ENCODE measurements around the gene KLHL20. TPM values are rescaled to one million over a fixed set of nuclear protein-coding genes. Genes with fewer than 3 reads are reported as not detected.
"Not testable (repeated sequence)": the region's sequence is repeated elsewhere in the genome, so short reads cannot be mapped to it uniquely, and the experiment has no call there.

Gene KLHL20
- 23.0 and 23.4 TPM in 2 replicates for total RNA-seq

GRCh38 chr1:173714759-173715537 lies at the start of gene KLHL20:
Gene KLHL20 (plus strand): TSS chr1:173714981. CDS start chr1:173716044, 1,063 bp downstream.
- intact Hi-C loops (cut with micrococcal nuclease): loop anchor here (1.0 to 10.0 kb wide), 12 partner anchors 109 to 1934 kb away; partner anchors contain the start of genes CACYBP, CENPL, DARS2 and METTL13

GRCh38 chr1:173666646-173667045 lies 48.1 kb upstream of the KLHL20 start:
- intact Hi-C loops (cut with micrococcal nuclease): no loop called here

GRCh38 chr1:173669491-173669941 lies 45.3 kb upstream of the KLHL20 start, which contains the start of gene ANKRD45:
Gene ANKRD45 (minus strand): TSS chr1:173669851. CDS start chr1:173659418, 10,433 bp downstream.
- intact Hi-C loops (cut with micrococcal nuclease): no loop called here

GRCh38 chr1:173674496-173674895 lies 40.3 kb upstream of the KLHL20 start:
- intact Hi-C loops (cut with micrococcal nuclease): not testable (repeated sequence)

GRCh38 chr1:173680152-173680551 lies 34.6 kb upstream of the KLHL20 start:
- intact Hi-C loops (cut with micrococcal nuclease): not testable (repeated sequence)

GRCh38 chr1:173682184-173682583 lies 32.6 kb upstream of the KLHL20 start:
- intact Hi-C loops (cut with micrococcal nuclease): no loop called here

- intact Hi-C loops (cut with micrococcal nuclease): not testable (repeated sequence)
Measured at GRCh38 chr1:173683838-173684237, 30.9 kb upstream of the KLHL20 start.

GRCh38 chr1:173685121-173685520 lies 29.7 kb upstream of the KLHL20 start:
- intact Hi-C loops (cut with micrococcal nuclease): not testable (repeated sequence)

- intact Hi-C loops (cut with micrococcal nuclease): no loop called here
Measured at GRCh38 chr1:173688300-173688699, 26.5 kb upstream of the KLHL20 start.

- intact Hi-C loops (cut with micrococcal nuclease): no loop called here
Measured at GRCh38 chr1:173693238-173693637, 21.5 kb upstream of the KLHL20 start.

GRCh38 chr1:173701299-173701698 lies 13.5 kb upstream of the KLHL20 start:
- intact Hi-C loops (cut with micrococcal nuclease): not testable (repeated sequence)

GRCh38 chr1:173702736-173703135 lies 12.0 kb upstream of the KLHL20 start:
- intact Hi-C loops (cut with micrococcal nuclease): no loop called here

GRCh38 chr1:173705117-173705516 lies 9.7 kb upstream of the KLHL20 start:
- intact Hi-C loops (cut with micrococcal nuclease): no loop called here

GRCh38 chr1:173708787-173709186 lies 6.0 kb upstream of the KLHL20 start:
- intact Hi-C loops (cut with micrococcal nuclease): no loop called here

- intact Hi-C loops (cut with micrococcal nuclease): loop anchor here (1.0 to 10.0 kb wide), 6 partner anchors 154 to 1934 kb away; partner anchors contain the start of genes METTL13, MRPS14, PIGC and SUCO
Measured at GRCh38 chr1:173714441-173714758, 381 bp upstream of the KLHL20 start.

GRCh38 chr1:173715538-173715844 lies 710 bp downstream of the KLHL20 start:
- intact Hi-C loops (cut with micrococcal nuclease): loop anchor here (1.0 to 10.0 kb wide), 8 partner anchors 109 to 1935 kb away; partner anchors contain the start of genes CACYBP, CENPL, DARS2 and METTL13

GRCh38 chr1:173717238-173717637 lies 2.5 kb downstream of the KLHL20 start:
- intact Hi-C loops (cut with micrococcal nuclease): loop anchor here (5.0 to 10.0 kb wide), 2 partner anchors 970 to 1272 kb away; partner anchors contain the start of gene PIGC

GRCh38 chr1:173731331-173731730 lies 16.6 kb downstream of the KLHL20 start:
- intact Hi-C loops (cut with micrococcal nuclease): not testable (repeated sequence)

GRCh38 chr1:173733912-173734311 lies 19.1 kb downstream of the KLHL20 start:
- intact Hi-C loops (cut with micrococcal nuclease): no loop called here

- intact Hi-C loops (cut with micrococcal nuclease): not testable (repeated sequence)
Measured at GRCh38 chr1:173736104-173736503, 21.3 kb downstream of the KLHL20 start.

- intact Hi-C loops (cut with micrococcal nuclease): no loop called here
Measured at GRCh38 chr1:173742203-173742886, 27.6 kb downstream of the KLHL20 start.

GRCh38 chr1:173744651-173745050 lies 29.9 kb downstream of the KLHL20 start:
- intact Hi-C loops (cut with micrococcal nuclease): no loop called here
